AG09319 (cell line): Measurements from ENCODE around the gene GDF15.

Experiments
- DNase-seq: peaks from one replicate; pipeline ENCODE4 v3.0.0-alpha.2; 2010; ENCODE audit warnings: low read depth; ENCODE audit errors: extremely low read depth
- CTCF ChIP-seq: IDR thresholded peaks from 2 replicates; pipeline ENCODE4 v1.5.1; 2011; ENCODE audit warnings: low read depth, mild to moderate bottlenecking, inconsistent platforms, low read length, moderate library complexity

GDF15 gene

GRCh38 chr19:18418483-18419194 is 32.7 kb downstream of the GDF15 start:
- no peak for TF ChIP-seq CTCF
- DNase-seq = no peak

GRCh38 chr19:18419195-18419698 is 33.3 kb downstream of the GDF15 start, which contains the start of gene SSBP4:
TSS of gene SSBP4 (plus strand) at chr19:18419398. CDS start at chr19:18419649, 251 bp downstream.
- peak; percentile 1; the same call in 1 of the 2 replicates for TF ChIP-seq CTCF
- no peak for DNase-seq

GRCh38 chr19:18419699-18420460 is 33.9 kb downstream of the GDF15 start:
- no peak for DNase-seq
- no peak for TF ChIP-seq CTCF

- TF ChIP-seq CTCF = no peak
- DNase-seq = no peak
Observed at GRCh38 chr19:18420930-18421329, 35.0 kb downstream of the GDF15 start.

GRCh38 chr19:18421371-18421959 is 35.5 kb downstream of the GDF15 start:
- no peak for TF ChIP-seq CTCF
- no peak for DNase-seq

- no peak for TF ChIP-seq CTCF
- no peak for DNase-seq
Observed at GRCh38 chr19:18422530-18423191, 36.7 kb downstream of the GDF15 start.
